GM19455 (cell line): ENCODE data around the gene ZRANB1.

Experiments used
- ATAC-seq: cut with Tn5 transposase; IDR thresholded peaks from one replicate; pipeline ENCODE4 v1.9.1; 2021; ENCODE audit not compliant: unreplicated experiment

Gene ZRANB1

GRCh38 chr10:124993345-124993708 is 51.4 kb downstream of the ZRANB1 start:
- no peak for ATAC-seq

- no peak for ATAC-seq
These were observed 52.0 kb downstream of the ZRANB1 start for GRCh38 chr10:124993736-124994451.

- ATAC-seq, result no peak
These were observed 52.9 kb downstream of the ZRANB1 start for GRCh38 chr10:124994573-124995473.

- no peak for ATAC-seq
These were observed 53.7 kb downstream of the ZRANB1 start for GRCh38 chr10:124995605-124996004.

GRCh38 chr10:124996127-124996853 is 54.4 kb downstream of the ZRANB1 start:
- ATAC-seq, result no peak

- ATAC-seq, result no peak
These were observed 54.9 kb downstream of the ZRANB1 start for GRCh38 chr10:124996854-124997215.

- ATAC-seq, result no peak
These were observed 55.4 kb downstream of the ZRANB1 start for GRCh38 chr10:124997306-124997705.

GRCh38 chr10:124997771-124998623 is 56.1 kb downstream of the ZRANB1 start:
- no peak for ATAC-seq

- no peak for ATAC-seq
These were observed 56.8 kb downstream of the ZRANB1 start for GRCh38 chr10:124998624-124999291.

- ATAC-seq, result no peak
These were observed 57.8 kb downstream of the ZRANB1 start for GRCh38 chr10:124999433-125000365.

- no peak for ATAC-seq
These were observed 58.7 kb downstream of the ZRANB1 start for GRCh38 chr10:125000366-125001312.

- ATAC-seq, result no peak
These were observed 59.6 kb downstream of the ZRANB1 start for GRCh38 chr10:125001313-125002046.

- no peak for ATAC-seq
These were observed 60.1 kb downstream of the ZRANB1 start for GRCh38 chr10:125002047-125002422.

- ATAC-seq, result no peak
These were observed 60.7 kb downstream of the ZRANB1 start for GRCh38 chr10:125002423-125003145.

- no peak for ATAC-seq
These were observed 61.4 kb downstream of the ZRANB1 start for GRCh38 chr10:125003146-125003900.

- no peak for ATAC-seq
These were observed 62.1 kb downstream of the ZRANB1 start for GRCh38 chr10:125003901-125004467.
